HEK293 (cell line): ENCODE results near the gene COBL.

ENCODE experiments used
- BCL11A ChIP-seq: fragments of 450-650 bp; formaldehyde crosslinking; IDR thresholded peaks from 2 replicates; pipeline ENCODE4 v1.5.1; 2016; ENCODE audit warnings: low read depth, missing biosample characterization, missing genetic modification characterization
- KLF16 ChIP-seq: fragments of 450-650 bp; formaldehyde crosslinking; IDR thresholded peaks from 2 replicates; pipeline ENCODE4 v1.5.1; 2017; ENCODE audit warnings: missing biosample characterization, missing genetic modification characterization
- TCF7L2 ChIP-seq: IDR thresholded peaks from 2 replicates; pipeline ENCODE4 v1.6.1; 2011; ENCODE audit warnings: low read depth, mild to moderate bottlenecking, inconsistent platforms, low read length, moderate library complexity, borderline replicate concordance
- YY1 ChIP-seq: fragments of 450-650 bp; formaldehyde crosslinking; IDR thresholded peaks from 2 replicates; pipeline ENCODE4 v1.5.1; 2018; ENCODE audit warnings: missing biosample characterization, missing genetic modification characterization
- ZFP41 ChIP-seq: fragments of 450-650 bp; formaldehyde crosslinking; IDR thresholded peaks from 2 replicates; pipeline ENCODE4 v1.5.1; 2016; ENCODE audit warnings: missing biosample characterization, missing genetic modification characterization, borderline replicate concordance
- ZNF175 ChIP-seq: fragments of 450-650 bp; formaldehyde crosslinking; IDR thresholded peaks from 2 replicates; pipeline ENCODE4 v1.5.1; 2016; ENCODE audit warnings: missing biosample characterization, missing genetic modification characterization
- TF ChIP-seq, protein P1 (sequence below): fragments of 450-650 bp; formaldehyde crosslinking; IDR thresholded peaks from 2 replicates; pipeline ENCODE4 v1.5.1; 2016; ENCODE audit warnings: missing biosample characterization, missing genetic modification characterization
- TF ChIP-seq, protein P2 (sequence below): fragments of 450-650 bp; IDR thresholded peaks from 2 replicates; pipeline ENCODE4 v1.5.1; 2018; ENCODE audit warnings: missing biosample characterization, missing genetic modification characterization
- TF ChIP-seq, protein P3 (sequence below): fragments of 450-650 bp; formaldehyde crosslinking; IDR thresholded peaks from 2 replicates; pipeline ENCODE4 v1.5.1; 2017; ENCODE audit warnings: missing biosample characterization, missing genetic modification characterization
- TF ChIP-seq, protein P4 (sequence below): fragments of 450-650 bp; formaldehyde crosslinking; IDR thresholded peaks from 2 replicates; pipeline ENCODE4 v1.5.1; 2016; ENCODE audit warnings: missing biosample characterization, missing genetic modification characterization, low read depth
- TF ChIP-seq, protein P5 (sequence below): fragments of 450-650 bp; formaldehyde crosslinking; IDR thresholded peaks from 2 replicates; pipeline ENCODE4 v1.5.1; 2016; ENCODE audit warnings: missing biosample characterization, missing genetic modification characterization
- TF ChIP-seq, protein P6 (sequence below): fragments of 450-650 bp; formaldehyde crosslinking; IDR thresholded peaks from 2 replicates; pipeline ENCODE4 v1.5.1; 2016; ENCODE audit warnings: missing biosample characterization, missing genetic modification characterization
- TF ChIP-seq, protein P7 (sequence below): sonication (generic); formaldehyde crosslinking; IDR thresholded peaks from 2 replicates; pipeline ENCODE4 v1.8.1; 2022; ENCODE audit warnings: mild to moderate bottlenecking, moderate library complexity, missing genetic modification reagents

DNA sequence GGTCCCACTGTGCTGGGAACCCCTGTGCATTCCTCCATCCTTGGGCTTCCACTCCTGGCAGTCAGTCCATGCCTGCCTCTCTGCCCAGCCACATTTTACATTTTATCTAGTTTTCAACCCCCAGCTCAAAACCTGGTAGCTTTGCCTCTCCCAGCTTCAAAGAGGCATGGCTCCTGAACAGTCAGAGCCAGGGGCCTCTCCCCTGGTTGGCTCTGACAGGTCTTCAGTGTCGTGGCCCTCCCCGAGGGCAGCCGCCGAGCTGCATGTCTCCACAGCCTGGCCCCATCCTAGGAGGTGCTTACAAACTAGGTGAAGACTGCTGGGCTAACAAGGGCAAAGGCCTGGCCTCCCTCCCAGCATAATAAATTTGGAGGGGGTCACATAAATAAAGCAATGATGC, 14.8 kb downstream of the COBL start:
- no peak for TF ChIP-seq TCF7L2
- TF ChIP-seq, protein P1, sequence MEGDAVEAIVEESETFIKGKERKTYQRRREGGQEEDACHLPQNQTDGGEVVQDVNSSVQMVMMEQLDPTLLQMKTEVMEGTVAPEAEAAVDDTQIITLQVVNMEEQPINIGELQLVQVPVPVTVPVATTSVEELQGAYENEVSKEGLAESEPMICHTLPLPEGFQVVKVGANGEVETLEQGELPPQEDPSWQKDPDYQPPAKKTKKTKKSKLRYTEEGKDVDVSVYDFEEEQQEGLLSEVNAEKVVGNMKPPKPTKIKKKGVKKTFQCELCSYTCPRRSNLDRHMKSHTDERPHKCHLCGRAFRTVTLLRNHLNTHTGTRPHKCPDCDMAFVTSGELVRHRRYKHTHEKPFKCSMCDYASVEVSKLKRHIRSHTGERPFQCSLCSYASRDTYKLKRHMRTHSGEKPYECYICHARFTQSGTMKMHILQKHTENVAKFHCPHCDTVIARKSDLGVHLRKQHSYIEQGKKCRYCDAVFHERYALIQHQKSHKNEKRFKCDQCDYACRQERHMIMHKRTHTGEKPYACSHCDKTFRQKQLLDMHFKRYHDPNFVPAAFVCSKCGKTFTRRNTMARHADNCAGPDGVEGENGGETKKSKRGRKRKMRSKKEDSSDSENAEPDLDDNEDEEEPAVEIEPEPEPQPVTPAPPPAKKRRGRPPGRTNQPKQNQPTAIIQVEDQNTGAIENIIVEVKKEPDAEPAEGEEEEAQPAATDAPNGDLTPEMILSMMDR (tag by site-specific recombination): no peak
- no peak for TF ChIP-seq ZFP41
- TF ChIP-seq, protein P2, sequence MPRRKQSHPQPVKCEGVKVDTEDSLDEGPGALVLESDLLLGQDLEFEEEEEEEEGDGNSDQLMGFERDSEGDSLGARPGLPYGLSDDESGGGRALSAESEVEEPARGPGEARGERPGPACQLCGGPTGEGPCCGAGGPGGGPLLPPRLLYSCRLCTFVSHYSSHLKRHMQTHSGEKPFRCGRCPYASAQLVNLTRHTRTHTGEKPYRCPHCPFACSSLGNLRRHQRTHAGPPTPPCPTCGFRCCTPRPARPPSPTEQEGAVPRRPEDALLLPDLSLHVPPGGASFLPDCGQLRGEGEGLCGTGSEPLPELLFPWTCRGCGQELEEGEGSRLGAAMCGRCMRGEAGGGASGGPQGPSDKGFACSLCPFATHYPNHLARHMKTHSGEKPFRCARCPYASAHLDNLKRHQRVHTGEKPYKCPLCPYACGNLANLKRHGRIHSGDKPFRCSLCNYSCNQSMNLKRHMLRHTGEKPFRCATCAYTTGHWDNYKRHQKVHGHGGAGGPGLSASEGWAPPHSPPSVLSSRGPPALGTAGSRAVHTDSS: no peak
- TF ChIP-seq KLF16 (tag by site-specific recombination): no peak
- TF ChIP-seq BCL11A (tag by site-specific recombination): no peak
- TF ChIP-seq, protein P3, sequence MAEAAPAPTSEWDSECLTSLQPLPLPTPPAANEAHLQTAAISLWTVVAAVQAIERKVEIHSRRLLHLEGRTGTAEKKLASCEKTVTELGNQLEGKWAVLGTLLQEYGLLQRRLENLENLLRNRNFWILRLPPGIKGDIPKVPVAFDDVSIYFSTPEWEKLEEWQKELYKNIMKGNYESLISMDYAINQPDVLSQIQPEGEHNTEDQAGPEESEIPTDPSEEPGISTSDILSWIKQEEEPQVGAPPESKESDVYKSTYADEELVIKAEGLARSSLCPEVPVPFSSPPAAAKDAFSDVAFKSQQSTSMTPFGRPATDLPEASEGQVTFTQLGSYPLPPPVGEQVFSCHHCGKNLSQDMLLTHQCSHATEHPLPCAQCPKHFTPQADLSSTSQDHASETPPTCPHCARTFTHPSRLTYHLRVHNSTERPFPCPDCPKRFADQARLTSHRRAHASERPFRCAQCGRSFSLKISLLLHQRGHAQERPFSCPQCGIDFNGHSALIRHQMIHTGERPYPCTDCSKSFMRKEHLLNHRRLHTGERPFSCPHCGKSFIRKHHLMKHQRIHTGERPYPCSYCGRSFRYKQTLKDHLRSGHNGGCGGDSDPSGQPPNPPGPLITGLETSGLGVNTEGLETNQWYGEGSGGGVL: no peak
- TF ChIP-seq, protein P4, sequence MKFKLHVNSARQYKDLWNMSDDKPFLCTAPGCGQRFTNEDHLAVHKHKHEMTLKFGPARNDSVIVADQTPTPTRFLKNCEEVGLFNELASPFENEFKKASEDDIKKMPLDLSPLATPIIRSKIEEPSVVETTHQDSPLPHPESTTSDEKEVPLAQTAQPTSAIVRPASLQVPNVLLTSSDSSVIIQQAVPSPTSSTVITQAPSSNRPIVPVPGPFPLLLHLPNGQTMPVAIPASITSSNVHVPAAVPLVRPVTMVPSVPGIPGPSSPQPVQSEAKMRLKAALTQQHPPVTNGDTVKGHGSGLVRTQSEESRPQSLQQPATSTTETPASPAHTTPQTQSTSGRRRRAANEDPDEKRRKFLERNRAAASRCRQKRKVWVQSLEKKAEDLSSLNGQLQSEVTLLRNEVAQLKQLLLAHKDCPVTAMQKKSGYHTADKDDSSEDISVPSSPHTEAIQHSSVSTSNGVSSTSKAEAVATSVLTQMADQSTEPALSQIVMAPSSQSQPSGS (tag by site-specific recombination): no peak
- TF ChIP-seq, protein P5, sequence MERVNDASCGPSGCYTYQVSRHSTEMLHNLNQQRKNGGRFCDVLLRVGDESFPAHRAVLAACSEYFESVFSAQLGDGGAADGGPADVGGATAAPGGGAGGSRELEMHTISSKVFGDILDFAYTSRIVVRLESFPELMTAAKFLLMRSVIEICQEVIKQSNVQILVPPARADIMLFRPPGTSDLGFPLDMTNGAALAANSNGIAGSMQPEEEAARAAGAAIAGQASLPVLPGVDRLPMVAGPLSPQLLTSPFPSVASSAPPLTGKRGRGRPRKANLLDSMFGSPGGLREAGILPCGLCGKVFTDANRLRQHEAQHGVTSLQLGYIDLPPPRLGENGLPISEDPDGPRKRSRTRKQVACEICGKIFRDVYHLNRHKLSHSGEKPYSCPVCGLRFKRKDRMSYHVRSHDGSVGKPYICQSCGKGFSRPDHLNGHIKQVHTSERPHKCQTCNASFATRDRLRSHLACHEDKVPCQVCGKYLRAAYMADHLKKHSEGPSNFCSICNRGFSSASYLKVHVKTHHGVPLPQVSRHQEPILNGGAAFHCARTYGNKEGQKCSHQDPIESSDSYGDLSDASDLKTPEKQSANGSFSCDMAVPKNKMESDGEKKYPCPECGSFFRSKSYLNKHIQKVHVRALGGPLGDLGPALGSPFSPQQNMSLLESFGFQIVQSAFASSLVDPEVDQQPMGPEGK (tag by site-specific recombination): no peak
- no peak for TF ChIP-seq ZNF175
- TF ChIP-seq, protein P6, sequence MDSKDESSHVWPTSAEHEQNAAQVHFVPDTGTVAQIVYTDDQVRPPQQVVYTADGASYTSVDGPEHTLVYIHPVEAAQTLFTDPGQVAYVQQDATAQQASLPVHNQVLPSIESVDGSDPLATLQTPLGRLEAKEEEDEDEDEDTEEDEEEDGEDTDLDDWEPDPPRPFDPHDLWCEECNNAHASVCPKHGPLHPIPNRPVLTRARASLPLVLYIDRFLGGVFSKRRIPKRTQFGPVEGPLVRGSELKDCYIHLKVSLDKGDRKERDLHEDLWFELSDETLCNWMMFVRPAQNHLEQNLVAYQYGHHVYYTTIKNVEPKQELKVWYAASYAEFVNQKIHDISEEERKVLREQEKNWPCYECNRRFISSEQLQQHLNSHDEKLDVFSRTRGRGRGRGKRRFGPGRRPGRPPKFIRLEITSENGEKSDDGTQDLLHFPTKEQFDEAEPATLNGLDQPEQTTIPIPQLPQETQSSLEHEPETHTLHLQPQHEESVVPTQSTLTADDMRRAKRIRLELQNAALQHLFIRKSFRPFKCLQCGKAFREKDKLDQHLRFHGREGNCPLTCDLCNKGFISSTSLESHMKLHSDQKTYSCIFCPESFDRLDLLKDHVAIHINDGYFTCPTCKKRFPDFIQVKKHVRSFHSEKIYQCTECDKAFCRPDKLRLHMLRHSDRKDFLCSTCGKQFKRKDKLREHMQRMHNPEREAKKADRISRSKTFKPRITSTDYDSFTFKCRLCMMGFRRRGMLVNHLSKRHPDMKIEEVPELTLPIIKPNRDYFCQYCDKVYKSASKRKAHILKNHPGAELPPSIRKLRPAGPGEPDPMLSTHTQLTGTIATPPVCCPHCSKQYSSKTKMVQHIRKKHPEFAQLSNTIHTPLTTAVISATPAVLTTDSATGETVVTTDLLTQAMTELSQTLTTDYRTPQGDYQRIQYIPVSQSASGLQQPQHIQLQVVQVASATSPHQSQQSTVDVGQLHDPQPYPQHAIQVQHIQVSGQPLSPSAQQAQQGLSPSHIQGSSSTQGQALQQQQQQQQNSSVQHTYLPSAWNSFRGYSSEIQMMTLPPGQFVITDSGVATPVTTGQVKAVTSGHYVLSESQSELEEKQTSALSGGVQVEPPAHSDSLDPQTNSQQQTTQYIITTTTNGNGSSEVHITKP: no peak
- no peak for TF ChIP-seq YY1 (tag by site-specific recombination)
- TF ChIP-seq, protein P7, sequence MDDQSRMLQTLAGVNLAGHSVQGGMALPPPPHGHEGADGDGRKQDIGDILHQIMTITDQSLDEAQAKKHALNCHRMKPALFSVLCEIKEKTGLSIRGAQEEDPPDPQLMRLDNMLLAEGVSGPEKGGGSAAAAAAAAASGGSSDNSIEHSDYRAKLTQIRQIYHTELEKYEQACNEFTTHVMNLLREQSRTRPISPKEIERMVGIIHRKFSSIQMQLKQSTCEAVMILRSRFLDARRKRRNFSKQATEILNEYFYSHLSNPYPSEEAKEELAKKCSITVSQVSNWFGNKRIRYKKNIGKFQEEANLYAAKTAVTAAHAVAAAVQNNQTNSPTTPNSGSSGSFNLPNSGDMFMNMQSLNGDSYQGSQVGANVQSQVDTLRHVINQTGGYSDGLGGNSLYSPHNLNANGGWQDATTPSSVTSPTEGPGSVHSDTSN (CRISPR knock-in tag): no peak
